Stimulated activated CD4-positive, alpha-beta T cell treated with anti-CD3 and anti-CD28 coated beads, TNF-alpha, amount 100 ng/mL, for 1 hour (primary cell): Measurements from ENCODE around the gene EVX2.
A peak's percentile ranks its signal among the peaks of the same experiment; 100 is the strongest.

Experiments used
- DNase-seq, 3 donors: peaks; one replicate each; pipeline ENCODE4 v3.0.0-alpha.2; 2020; ENCODE audit warnings: low read depth in 3 of 3, low spot score in 1 of 3

Gene EVX2

DNA sequence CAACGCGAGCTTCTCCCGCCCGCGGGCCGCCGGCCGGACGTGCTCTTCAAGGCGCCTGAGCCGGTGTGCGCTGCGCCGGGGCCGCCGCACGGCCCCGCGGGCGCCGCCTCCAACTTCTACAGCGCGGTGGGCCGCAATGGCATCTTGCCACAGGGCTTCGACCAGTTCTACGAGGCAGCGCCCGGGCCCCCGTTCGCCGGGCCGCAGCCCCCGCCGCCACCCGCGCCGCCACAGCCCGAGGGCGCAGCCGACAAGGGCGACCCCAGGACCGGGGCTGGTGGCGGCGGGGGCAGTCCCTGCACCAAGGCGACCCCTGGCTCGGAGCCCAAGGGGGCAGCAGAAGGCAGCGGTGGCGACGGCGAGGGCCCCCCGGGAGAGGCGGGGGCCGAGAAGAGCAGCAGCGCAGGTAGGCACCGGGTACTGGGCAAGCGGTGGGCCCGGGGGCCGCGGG lies 24.0 kb upstream of the EVX2 start:
- no peak for DNase-seq

DNA sequence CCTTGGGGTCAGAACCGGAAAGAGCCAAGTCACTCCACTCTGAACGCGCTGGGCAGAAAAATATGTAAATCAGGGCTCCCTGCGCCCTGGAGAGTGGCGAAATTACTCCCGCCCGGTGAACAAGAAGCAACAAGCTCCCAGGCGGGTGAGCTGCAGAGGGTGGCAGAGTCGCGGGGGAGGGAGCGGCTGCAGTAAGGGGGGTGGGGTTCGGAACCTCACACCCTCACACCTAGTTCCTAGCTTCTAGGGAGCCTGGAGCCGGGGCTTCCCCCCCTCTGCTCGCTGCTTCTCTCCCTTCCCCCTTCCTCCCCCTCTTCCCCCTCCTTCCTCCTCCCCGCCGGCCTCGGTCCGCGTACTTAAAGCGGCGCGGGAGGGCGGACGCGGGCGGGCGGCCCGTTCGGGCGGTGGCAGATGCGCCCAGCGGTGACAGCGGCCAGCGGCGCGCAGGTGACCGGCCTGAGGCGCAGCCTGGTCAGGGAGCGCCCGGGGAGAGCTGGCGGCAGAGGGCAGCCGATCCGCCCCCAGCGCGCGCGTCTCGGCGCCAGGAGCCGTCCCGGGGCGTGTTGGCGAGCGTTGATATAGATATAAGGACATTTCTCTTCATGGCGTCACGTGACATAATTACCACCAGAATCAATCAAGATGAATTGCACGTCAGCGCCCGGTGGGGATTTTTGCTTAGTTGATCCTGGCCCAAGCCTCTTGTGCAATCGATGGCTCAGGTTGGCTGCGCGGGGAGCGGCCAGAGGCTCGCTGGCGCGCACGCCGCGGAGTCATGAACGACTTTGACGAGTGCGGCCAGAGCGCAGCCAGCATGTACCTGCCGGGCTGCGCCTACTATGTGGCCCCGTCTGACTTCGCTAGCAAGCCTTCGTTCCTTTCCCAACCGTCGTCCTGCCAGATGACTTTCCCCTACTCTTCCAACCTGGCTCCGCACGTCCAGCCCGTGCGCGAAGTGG lies 23.1 kb upstream of the EVX2 start, which contains the start of gene HOXD11:
TSS of gene HOXD11 (plus strand) at position 700 of the 959 bp plus-strand sequence. CDS start at position 776, 76 bp downstream.
- DNase-seq, result no peak

DNA sequence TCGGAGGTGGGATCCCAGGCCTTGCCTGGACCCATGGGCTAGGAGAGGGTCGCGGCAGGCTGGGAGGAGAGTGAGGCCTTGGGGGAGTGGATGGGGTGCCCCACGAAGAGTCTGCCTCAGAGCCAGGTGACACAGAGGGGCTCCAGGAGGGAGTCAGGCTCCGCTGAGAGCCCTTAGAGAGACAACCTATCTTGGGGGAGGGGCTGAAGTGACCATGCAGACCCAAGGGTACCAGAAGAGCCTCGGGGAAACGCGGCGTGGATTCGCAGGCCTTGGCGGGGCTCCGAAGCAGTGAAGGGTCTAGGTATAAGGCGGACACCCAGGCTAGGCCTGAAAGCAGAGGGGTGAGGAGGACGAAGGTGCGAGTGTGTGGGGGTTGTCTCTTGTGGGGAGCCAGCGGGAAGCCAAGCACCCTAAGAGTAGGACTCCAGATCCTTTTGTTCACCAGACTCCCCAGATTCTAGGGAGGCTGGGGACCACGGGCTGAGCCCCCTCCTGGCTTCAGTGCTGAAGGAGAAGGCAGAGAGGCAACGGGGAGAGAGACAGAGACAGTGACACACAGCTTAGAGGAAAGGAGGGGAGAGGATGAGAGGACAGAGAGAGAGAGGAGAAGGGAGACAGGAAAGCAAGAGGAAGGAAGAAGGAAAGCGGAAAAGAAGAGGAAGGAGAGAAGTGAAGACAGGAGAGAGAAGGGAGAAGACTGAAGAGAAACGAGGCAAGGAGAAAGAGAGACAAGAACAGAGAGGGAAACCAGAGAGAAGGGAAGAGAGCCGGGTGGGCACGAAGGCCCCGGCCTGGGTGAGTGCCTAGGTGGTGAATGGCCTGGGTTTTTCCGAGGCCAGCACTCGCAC lies 22.2 kb upstream of the EVX2 start:
- DNase-seq, result no peak

DNA sequence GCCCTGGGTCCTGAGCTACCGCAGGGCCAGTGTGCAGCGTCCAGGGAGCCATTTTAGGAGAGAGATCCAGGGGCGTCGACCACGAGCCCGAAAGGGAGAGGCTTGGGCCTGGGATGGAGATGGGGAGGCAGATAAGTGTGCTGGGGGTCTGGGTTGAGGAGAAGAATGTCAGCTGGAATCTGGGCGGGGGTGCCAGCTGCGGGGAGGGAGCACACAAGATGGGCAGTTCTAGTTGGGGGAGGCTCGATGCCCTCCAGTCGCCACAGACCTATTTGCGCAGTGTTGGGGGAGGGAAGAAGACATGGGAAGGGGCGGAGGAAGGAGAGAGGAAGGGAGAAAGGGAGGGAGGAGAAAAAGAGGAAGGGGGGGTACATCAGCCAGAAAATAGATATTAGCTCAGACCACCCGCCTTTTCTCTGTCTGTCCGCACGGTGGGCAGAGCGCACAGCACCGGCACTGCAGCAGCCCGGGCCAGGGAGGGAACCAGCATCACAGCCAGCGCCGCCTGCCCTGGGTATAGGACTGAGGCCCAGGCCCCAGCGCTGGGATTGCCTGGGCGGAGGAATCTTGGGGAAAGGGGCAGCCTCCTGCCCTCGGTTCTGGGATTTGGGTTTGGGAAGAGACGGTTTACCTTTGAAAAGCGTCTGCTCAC lies 21.4 kb upstream of the EVX2 start:
- DNase-seq, result no peak

DNA sequence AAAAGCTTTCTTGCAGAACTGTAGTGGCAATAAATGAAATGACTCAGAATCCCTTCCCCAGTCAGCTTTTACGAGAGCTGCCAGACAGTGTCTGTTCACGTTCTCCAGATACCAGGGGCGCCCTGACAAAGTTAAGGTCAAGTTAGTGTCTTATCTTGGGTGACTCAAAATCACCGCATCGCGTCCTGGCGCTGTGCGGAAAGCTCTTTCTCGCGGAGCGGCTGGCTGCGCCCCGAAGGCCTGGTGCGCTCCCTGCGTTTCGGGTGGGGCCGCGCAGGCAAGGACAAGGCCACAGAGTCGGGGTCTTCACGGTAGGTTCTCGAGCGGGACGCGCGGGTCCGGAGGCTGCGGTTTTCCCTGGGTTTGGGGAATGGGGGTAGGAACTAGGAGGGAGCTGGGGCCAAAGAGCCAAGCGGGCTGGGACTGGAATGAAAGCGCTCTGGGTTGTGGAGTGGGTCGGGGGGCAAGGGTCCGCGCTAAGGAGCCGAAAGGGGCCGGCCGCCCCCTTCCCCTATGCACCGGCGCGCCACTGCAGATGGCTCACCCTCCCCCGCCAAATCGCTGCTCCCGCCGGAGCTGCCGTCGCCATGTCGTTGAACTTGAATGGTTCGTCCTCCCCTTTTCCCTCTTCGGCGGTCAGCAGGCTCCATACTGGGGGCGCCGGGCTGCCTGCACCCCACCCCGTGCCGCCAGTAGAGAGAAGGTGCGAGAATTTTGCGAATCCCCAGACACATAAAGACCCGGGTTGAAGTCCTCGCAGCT lies 20.7 kb upstream of the EVX2 start:
- DNase-seq, result no peak

DNA sequence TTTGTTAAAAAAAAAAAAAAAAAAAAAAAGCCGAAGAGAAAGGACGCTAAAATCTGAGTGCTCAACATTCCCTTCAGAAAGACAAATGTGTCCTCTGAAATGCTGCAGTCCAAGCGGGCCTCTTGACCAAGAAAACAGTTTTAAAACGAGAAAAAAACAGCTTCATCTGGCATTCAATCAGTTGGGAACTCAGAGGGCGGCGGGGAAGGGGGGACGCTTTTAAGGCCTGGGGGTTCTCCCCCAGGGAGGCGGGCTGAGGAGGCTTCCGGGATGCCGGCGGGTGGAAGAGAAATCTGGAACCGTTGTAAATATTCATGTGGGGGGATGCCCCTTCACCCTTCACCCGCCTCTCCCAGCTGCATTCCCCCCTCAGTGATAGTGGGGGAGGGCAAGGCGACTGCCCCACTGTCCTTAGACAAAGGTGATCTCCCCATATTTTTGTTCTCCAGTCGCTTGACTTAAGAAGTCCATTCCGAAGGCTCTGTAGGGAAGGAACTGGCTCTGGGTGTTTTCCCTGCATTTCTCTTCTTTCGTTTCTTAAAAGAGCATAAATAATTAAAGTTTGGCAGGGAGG lies 20.1 kb upstream of the EVX2 start:
- DNase-seq, result no peak

DNA sequence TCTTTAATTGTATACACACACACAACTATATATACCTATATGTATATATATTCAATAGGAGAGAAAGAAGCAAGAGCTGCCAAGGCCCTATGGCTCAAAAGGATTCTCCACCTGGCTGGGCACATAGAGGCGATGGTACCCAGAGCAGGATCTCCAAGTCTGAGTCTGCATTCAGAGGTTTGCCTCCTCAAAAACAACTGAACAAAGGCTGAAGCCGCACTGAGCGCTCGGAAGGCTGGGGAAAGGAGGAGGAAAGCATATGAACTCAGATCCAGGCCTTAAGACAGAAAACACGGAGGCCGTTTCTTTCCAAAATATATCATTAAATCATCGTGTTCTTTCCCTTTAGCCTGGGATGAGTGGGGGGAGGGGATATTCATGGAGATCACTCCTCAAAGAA lies 19.4 kb upstream of the EVX2 start:
- DNase-seq, result no peak

DNA sequence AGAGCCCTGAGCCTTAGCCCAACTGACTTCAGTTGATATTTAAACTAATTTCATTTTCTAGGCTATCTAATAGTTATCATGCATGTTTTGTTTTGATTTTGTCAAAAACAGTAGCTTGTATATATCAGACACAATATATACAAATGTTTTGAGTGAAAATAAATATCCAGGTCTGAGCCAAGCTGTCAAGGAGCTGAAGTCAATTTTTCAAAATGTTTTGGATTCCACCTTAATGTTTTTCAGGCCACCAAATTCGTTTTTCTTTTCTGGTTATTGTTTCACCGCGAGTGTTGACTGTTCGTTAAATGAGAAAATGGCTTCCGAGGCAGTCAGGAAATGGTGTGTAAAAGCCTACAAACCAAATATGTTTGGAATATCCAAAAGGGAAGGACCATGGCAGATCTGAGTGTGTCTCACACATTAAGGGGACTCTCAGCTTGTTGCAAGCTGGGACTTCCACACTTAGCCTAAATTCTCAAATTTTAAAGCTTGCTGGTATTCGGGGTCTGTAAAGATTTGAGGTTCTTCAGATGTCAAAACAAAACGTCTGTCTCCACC lies 18.6 kb upstream of the EVX2 start:
- no peak for DNase-seq

DNA sequence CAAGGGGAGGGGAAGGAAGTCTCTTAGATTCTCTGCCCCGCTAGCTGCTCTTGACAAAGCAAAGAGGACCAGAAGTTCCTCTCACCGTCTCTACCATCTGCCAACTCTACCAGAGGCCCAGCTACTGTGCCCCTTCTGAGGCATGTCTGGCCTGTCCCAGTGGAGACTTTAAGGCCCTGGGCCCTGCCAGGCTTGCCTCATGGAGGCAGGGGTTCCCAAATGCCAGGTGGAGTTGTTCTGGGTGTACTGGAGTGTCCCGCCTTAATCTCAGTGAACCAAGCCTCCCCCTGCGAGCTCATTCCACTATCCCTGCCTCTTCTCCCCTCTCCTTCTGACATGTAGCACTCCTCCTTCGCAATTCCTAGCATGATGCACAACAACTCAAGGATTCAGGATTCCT lies 18.1 kb upstream of the EVX2 start:
- no peak for DNase-seq

DNA sequence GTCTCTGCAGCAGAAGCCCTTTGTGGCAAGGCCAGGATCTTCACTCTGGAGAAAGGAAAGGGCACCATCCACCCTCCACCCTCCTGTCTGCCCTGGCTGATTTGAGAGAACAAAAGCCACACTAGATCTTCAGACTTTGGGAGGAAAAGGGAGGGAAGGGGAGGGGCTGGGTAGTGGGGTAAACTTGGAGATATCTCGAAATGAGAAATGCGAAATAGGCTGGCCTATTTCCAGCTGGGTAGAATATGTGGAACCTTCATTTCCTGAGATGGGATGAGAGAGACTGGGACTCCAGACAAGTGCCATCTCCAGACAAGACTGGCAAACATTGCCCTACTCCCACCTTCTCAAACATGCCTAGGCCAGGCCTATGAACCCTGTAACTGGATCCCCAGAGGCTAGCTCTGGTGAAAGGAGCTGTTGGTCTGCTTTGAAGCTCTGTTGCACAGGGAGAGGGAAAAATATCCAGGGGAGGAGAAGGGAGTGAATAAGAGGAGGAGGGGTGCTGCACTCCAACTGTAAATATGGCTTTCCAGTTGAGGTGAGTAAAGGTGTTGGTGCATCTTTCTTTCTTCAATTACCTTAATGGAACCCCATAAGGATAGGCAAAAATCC lies 17.6 kb upstream of the EVX2 start:
- DNase-seq, result no peak

DNA sequence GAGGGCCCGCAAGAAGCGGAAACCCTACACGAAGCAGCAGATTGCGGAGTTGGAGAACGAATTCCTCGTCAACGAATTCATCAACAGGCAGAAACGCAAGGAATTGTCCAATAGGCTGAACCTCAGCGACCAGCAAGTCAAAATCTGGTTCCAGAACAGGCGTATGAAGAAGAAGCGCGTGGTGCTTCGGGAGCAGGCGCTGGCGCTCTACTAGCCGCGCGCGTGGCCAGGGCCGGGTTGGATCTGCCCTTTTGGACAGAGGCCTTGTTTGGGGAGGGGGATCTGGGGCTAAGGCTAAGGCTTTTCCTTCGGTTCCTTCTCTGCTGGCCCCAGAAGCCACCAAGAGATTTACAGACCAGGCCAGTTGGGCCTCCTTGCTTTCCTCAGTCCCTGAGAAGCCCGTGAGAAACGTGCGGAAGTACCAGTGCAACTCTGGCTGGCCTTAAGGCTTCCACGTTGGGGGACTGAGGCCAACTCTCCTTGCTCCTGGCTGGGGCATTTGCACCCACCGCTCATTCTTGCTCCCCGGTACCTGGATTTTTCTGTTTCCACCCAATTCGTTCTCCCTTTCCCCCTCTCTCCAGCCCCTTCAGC lies 16.9 kb upstream of the EVX2 start:
- no peak for DNase-seq

DNA sequence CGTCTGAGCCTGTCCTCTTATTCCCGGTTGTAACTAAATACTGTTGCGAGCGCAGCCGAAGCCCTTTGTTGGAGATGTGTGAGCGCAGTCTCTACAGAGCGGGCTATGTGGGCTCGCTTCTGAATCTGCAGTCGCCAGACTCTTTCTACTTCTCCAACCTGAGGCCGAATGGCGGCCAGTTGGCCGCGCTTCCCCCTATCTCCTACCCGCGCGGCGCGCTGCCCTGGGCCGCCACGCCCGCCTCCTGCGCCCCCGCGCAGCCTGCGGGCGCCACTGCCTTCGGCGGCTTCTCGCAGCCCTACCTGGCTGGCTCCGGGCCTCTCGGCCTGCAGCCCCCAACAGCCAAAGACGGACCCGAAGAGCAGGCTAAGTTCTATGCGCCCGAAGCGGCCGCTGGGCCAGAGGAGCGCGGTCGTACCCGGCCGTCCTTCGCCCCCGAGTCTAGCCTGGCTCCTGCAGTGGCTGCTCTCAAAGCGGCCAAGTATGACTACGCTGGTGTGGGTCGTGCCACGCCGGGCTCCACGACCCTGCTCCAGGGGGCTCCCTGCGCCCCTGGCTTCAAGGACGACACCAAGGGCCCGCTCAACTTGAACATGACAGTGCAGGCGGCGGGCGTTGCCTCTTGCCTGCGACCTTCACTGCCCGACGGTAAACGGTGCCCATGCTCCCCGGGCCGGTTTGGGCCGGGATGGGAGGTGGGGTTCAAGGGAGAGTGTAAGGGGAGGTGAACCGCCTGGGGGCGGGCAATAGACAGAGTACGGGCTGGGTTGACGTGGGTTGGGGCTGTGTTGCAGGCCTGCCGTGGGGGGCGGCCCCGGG lies 16.2 kb upstream of the EVX2 start, which contains the start of gene HOXD12:
TSS of gene HOXD12 (plus strand) at position 68 of the 819 bp plus-strand sequence. CDS start at position 75, 7 bp downstream.
- DNase-seq, result no peak

DNA sequence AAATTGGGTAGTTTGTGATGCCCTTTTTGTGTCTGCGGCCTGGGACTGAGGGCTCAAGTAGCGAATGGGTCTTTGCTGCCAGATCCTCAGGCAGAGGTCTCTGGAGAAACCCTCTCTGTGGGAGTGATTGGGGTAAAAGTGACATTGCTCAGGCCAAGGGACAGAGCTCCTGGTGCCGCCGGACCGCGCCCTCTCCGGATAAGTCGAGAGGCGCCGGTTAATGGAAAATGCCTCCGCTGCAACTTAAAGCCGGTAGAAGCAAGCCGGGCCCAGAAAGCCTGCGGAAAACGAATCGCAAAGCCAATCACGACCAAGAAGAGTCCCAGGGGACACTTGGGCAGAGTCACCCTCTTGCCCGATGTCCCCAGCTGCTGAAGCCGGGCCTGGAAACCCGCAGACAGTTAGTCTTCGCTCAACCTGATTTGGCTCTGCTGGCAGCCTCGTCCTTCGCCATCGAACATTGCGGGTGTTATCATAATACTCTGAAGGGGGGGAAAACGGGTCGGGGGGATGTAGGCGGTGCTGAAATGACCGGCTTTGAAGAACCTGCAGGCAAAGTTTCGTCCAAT lies 15.5 kb upstream of the EVX2 start:
- DNase-seq, result no peak

DNA sequence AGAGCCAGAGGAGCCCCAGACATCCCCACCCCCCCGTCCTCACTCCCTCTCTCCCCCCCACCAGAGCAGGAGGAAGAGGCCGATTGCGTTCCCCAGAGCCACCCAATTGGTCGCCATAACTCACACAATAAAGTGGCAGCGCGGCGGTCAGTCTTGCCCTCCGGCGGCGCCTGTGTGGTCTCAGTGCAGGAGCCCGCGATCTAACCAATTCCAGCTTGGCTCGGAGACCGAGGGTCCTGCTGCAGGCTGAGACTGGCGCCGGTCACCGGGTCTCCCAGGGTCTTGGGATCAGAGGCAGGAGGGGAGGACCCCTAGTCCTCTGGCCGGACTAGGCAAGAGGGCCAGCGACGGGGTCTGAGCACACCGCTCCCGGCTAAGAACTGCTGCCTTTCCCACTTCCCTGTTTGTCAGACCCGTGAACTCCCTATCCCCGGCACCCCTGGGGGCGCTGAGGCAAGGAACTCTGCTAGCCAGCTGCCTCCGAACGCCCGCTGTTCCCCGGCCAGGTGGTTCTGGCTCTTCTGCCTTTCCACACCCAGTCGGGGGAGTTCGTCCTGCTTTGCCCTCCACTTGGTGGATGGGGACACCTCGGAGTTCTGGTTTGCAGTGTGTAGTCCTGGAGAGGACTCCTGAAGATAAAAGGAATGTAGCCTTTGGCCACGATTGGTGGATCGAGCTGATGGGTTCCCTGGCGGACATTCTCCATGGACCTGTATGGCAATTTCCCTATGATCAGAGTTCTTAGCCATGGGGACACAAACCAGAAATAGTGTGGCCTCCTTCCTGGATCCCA lies 14.8 kb upstream of the EVX2 start:
- no peak for DNase-seq

DNA sequence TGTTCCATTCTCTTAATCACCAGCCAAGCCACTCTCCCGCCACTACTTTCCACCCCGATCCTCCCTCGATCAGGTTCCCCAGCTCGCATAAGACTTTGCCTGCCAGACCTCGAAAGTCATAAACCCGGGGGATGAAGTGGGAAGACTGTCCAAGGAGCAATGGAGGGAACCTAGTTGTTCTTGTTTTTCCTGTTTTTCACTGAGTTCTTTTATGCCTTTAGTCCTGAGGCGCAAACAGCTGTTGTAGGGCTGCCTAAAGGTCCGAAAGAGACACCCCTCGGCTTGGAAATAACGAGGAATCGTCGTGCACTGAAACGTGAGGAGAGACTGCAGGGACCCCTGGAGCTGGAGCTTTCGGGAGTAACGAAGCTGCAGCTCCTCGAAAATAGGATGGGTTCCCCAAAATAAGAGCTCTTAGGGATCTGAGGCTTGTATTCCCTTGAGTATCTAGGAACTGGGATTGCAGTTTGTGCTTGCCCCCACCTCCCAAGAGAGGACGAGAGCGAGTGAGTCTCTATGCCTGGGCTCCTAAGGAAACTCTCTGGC lies 14.1 kb upstream of the EVX2 start:
- no peak for DNase-seq

DNA sequence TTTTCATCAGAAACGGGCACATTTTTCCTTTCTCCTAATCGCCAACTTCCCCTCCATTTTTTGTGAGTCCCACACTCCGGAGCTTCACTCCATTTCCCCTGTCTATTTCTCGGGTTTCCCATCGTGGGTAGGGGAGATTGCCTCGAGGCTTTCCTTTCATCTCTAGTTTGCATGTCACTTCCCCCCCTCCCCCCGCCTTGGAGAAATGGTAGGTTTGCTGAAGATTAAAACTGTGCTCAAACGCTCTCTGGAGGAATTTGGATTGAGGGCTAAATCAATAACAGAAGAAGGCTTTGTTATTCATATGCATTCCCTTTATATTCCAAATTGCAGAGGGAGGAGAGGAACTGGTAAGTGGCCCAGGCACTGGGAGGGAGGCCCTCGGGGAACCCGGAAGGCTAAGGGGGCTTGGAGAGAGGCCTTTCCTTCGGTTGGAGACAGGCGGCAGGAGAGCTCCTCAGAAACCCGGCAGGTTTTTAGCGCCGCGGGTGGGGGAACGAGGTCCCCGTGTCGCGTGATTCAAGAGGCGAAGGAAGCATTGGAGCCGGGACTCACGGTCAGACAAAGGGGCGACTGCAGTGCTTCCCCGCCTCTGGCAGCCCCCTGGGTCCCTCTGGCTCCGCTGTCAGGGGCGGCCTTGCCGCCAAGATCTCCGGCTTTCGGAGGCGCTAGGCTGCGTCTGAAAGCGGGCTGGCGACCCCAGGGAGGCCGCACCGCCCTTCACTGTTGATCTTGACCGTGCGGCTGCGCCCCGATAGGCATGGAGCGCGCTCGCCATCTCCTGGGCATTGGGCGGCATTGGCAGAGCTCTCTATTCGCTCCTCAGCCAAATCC lies 13.4 kb upstream of the EVX2 start:
- DNase-seq, result peak in 2 of 3 donors; percentile 10 to 49
